Hepatic stellate cell (primary cell): ENCODE data around the gene KDM8.

Experiments
- DNase-seq: peaks from one replicate; pipeline ENCODE4 v3.0.0; 2011; ENCODE audit warnings: low spot score

Gene KDM8

GRCh38 chr16:27230562-27231001 is 27.3 kb downstream of the KDM8 start:
- no peak for DNase-seq

GRCh38 chr16:27231692-27232060 is 28.4 kb downstream of the KDM8 start:
- no peak for DNase-seq

DNA sequence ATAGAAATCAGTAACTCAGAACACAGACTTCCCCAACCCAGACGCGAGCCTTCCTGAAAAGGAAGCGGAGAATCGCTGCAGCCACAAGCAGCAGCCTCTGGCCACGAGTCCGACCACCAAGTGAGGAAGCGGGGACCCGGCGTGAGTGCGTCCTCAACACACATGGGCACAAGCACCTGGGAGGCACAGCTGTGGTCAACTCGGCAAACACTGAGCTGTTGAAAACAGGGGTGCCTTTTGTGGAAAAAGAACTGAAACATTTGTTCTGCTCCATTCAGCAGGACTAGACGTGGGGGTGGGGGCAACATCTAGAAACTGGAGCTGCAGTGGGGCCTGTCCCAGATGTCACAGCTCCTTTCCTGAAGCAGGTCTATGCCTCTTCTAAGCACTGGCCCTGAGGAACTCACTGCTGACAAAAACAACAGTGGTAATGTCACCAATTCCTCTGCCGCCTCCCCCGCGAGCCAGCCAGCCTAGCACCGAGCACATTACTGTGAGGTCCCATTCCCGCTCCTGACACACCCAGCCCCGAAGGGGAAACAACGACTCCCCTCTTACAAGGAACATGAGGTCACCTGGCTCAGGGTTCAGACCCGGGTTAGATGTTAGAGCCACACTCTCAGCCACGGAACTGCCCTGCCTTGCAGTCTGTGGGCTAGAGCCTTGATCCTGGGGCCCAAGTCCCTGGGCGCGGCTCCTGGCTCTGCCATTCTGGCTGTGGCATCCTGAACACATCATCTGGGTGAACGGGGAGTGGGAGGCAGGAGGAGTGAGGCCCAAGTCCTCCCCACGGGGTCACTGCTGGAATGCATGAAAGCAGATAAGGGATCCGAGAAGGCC is 29.0 kb downstream of the KDM8 start:
- DNase-seq, result no peak

- no peak for DNase-seq
Measured at GRCh38 chr16:27232901-27233625, 29.7 kb downstream of the KDM8 start.

GRCh38 chr16:27233731-27234130 is 30.4 kb downstream of the KDM8 start:
- no peak for DNase-seq

DNA sequence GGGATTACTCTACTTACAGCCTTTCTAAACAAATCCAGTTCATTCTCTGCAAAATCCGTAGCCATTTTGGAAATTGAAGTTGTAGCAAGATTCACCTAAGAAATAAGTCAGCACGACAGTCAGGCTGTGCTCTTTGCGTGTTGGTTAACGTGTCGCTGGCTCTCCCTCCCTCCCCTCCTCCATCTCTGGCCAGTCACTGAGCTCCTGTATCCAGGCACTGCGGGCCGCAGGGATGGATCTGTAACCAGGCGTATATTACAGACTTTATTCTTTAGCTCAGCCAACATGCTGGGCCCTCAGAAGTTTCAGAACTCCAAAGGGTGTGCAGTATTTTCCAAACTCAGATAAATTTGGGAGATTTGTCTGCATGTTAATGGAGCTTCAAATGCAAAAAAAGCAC is 30.8 kb downstream of the KDM8 start:
- no peak for DNase-seq

- no peak for DNase-seq
Measured at GRCh38 chr16:27234603-27235002, 31.3 kb downstream of the KDM8 start.

DNA sequence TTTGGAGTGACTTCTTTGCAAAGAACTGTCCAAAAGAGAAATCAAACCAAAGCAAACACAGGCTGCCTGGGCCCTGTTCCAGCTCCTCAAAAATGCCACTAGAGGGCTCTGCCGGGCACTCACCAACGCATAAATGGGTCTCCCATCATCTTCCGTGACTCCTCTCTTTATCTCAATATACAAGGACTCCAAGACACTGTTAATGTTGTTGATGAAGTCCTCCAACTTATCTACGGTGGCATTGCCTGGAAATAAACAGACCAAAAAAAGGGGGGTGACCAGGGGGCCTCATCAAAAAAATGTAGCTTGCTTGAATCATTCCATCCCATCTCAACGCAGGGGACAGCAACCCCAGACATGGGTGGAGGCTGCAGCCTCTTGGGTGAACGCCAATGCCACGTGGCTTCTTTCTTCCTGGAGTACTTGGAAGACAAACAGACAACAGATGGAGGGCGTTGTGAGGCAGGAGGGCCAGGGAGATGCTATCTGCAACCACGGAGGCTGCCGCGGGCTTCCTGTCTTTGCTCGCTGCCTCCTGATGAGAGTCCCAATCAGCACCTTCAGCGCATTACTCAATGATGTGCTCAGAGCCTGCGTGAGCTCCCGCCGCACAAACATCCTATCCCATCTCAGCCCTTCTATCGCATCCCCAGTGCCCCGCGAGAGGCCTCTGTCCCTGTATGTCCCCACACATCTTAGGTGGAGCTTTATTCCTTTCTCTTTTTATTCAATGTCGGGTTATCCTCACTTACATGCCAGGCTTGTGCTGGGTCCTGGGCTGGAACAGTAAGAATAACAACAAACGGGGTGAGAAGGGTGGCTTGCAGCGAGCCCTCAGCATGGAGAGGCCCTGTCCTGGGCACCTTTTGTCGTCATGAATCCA is 32.0 kb downstream of the KDM8 start:
- peak; percentile 82 for DNase-seq

DNA sequence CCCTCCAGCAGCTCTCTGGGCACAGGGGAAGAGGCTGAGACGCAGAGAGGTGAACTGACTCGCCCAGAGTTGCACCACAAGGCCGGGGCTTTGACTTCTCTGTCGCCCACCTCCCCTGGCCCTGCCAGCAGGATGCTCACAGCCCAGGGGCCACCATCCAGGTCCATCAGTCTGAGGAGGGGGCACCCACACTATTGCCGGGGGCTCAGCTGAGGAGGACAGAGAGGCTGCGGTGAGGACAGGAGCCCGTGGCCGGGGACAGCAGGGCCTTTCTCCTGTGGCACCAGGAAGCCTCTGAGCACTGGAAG is 32.6 kb downstream of the KDM8 start:
- no peak for DNase-seq

GRCh38 chr16:27236635-27237218 is 33.4 kb downstream of the KDM8 start:
- DNase-seq, result no peak

DNA sequence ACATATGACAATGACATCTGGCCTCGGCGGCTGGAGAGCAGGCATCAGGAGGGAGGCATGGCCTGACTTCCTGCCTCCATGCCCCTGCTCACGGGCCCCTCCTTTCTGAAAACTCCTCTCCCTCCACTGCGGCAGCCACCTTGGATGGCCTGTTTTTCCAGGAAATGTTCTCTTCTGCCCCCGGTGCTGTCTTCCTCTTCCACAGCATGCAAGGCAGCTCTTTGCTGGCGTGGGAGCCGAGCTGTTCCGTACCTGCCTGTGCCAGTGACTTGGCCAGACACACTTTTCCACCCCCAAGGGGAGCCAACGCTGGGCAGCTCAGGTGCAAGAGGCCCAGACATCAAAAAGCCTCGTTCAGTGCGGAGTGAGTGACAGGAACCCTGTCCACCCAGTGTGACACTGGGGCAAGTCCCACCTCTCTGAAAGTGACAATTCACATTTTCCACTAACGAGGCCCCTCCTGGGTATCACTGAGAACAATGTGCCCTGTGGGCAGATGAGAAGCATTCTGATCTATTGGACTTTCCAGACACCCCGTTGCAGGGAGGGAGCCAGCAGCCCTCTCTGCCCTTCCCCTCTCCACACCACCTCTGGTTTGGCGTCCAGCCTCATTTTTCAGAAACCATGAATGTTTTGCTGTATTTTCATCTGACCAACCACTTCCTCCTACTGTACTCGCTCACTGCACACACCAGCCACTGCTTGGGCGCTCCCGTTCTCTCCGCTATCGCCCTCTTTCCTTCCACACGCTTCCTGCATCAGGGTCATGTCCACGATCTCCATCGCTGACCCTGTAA is 34.1 kb downstream of the KDM8 start:
- no peak for DNase-seq

- DNase-seq, result no peak
Measured at GRCh38 chr16:27238016-27238587, 34.8 kb downstream of the KDM8 start.

- DNase-seq, result no peak
Measured at GRCh38 chr16:27238591-27238990, 35.3 kb downstream of the KDM8 start.

DNA sequence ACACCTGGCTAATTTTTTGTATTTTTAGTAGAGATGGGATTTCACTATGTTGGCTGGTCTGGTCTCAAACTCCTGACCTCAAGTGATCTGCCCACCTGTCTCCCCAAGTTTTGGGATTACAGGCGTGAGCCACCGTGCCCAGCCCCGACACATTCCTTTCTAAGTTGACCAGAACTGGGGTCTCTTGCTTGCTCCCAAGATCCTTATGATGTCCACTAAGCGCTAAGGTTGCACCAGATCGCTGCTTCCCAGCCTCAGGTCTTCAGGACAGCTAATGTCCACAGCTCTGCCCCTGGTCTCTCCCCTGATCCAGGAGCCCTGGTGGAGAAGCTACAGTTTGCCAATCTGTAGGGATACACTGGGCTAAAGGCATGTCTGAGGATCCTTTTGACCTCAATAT is 35.7 kb downstream of the KDM8 start:
- DNase-seq, result no peak

GRCh38 chr16:27239906-27240655 is 36.8 kb downstream of the KDM8 start:
- no peak for DNase-seq

GRCh38 chr16:27240948-27241531 is 37.7 kb downstream of the KDM8 start:
- peak; percentile 75 for DNase-seq

- DNase-seq, result peak; percentile 38
Measured at GRCh38 chr16:27241658-27242057, 38.3 kb downstream of the KDM8 start.

DNA sequence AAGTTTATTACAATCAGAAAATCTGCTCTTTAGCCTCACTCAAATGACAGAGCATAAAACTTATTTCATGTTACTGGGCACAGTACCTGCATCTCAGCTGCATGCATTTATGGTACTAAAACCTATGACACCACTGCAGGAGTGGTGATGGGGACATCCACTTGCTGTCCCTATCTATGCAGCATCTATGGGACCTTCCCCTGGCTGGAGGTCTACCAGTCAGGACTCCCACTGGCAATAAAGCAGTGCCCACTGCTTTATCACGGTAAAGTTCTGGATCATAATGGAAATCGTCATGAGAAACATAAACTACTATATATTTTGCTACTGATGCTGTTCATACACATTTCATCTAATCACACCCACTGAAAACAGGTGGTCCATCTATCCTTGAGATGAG is 39.1 kb downstream of the KDM8 start:
- no peak for DNase-seq

- DNase-seq, result peak; percentile 82
Measured at GRCh38 chr16:27242868-27243590, 39.7 kb downstream of the KDM8 start.
